OCI-LY3 (cell line): ENCODE measurements around the gene SLC19A1.

Source experiments
- H2AFZ ChIP-seq: fragments of 200-600, 300-600 bp; shearing (Covaris generic); 2 replicates; pipeline ENCODE4 v1.6.0; 2014; ENCODE audit warnings: antibody characterized with exemption, low read depth, low read length
- H3K27ac ChIP-seq: fragments of 200-600, 300-600 bp; sonication (generic); 2 replicates; pipeline ENCODE4 v1.5.1; 2014; ENCODE audit warnings: mild to moderate bottlenecking, low read length, moderate library complexity, mixed read lengths
- H3K27me3 ChIP-seq: fragments of 200-600, 300-600 bp; sonication (generic); 2 replicates; pipeline ENCODE4 v1.6.1; 2014; ENCODE audit warnings: low read depth, low read length, mixed read lengths
- H3K36me3 ChIP-seq: fragments of 200-600, 300-600 bp; sonication (generic); replicated peaks from 2 replicates; pipeline ENCODE3; 2014; ENCODE audit warnings: low read depth, low read length, mixed read lengths
- H3K4me1 ChIP-seq: fragments of 300-600, 200-600 bp; sonication (generic); 2 replicates; pipeline ENCODE4 v1.6.1; 2014; ENCODE audit warnings: low read length, mixed read lengths
- H3K4me2 ChIP-seq: fragments of 200-600, 300-600 bp; sonication (generic); 2 replicates; pipeline ENCODE4 v1.6.1; 2014; ENCODE audit warnings: low read length, mixed read lengths
- H3K4me3 ChIP-seq: fragments of 300-600, 200-600 bp; sonication (generic); 2 replicates; pipeline ENCODE4 v1.5.1; 2014; ENCODE audit warnings: antibody characterized with exemption, mild to moderate bottlenecking, low read length, moderate library complexity
- H3K79me2 ChIP-seq: fragments of 300-600, 200-600 bp; shearing (Covaris generic); 2 replicates; pipeline ENCODE4 v1.6.1; 2014; ENCODE audit warnings: mild to moderate bottlenecking, low read length, mixed read lengths
- H3K9ac ChIP-seq: fragments of 300-600, 200-600 bp; shearing (Covaris generic); 2 replicates; pipeline ENCODE4 v1.6.0; 2014; ENCODE audit warnings: mild to moderate bottlenecking, low read length, moderate library complexity
- H3K9me3 ChIP-seq: fragments of 200-600, 300-600 bp; shearing (Covaris generic); 2 replicates; pipeline ENCODE4 v1.6.1; 2014; ENCODE audit warnings: low read length, mixed read lengths; ENCODE audit not compliant: insufficient read depth
- H4K20me1 ChIP-seq: fragments of 200-600, 300-600 bp; sonication (generic); 2 replicates; pipeline ENCODE4 v1.6.1; 2016; ENCODE audit warnings: low read length, mixed read lengths; ENCODE audit not compliant: insufficient read depth
- CTCF ChIP-seq: fragments of 200-600, 300-600 bp; sonication (generic); IDR thresholded peaks from 2 replicates; pipeline ENCODE4 v1.5.1; 2014; ENCODE audit warnings: antibody characterized with exemption, low read length, low read depth
- EZH2phosphoT487 ChIP-seq: fragments of 200-600 bp; shearing (Covaris generic); IDR thresholded peaks from 2 replicates; pipeline ENCODE4 v1.6.1; 2018; ENCODE audit warnings: antibody characterized with exemption, mixed run types, low read depth

Gene SLC19A1

GRCh38 chr21:45578811-45579381 lies 36.7 kb upstream of the SLC19A1 start:
- Histone ChIP-seq H3K4me3 (no peak overlapping the region), H3K4me2 (no peak overlapping the region), H2AFZ (no peak overlapping the region), H3K27ac (no peak overlapping the region), H4K20me1 (no peaks in the 10 kb centered on the region), H3K9ac (no peak overlapping the region), H3K9me3 (0 out of 2 replicates have a peak, but pooled peaks cover 5% of the 10 kb centered on the region), H3K36me3 (no peaks in the 10 kb centered on the region), H3K79me2 (no peaks in the 10 kb centered on the region), H3K4me1 (peaks cover 8% of the 10 kb centered on the region), H3K27me3 (no peaks in the 10 kb centered on the region)
- TF ChIP-seq CTCF (no peak), EZH2phosphoT487 (no peak)

- TF ChIP-seq CTCF (no peak), EZH2phosphoT487 (no peak)
- no peak overlapping the region for H3K27ac ChIP-seq
- H3K9ac ChIP-seq, result no peak overlapping the region
- H3K4me2 ChIP-seq, result no peak overlapping the region
- no peaks in the 10 kb centered on the region for H3K79me2 ChIP-seq
- no peaks in the 10 kb centered on the region for H4K20me1 ChIP-seq
- peaks cover 8% of the 10 kb centered on the region for H3K4me1 ChIP-seq
- no peak overlapping the region for H2AFZ ChIP-seq
- no peaks in the 10 kb centered on the region for H3K36me3 ChIP-seq
- no peak overlapping the region for H3K4me3 ChIP-seq
- H3K9me3 ChIP-seq, result 0 out of 2 replicates have a peak, but pooled peaks cover 5% of the 10 kb centered on the region
- H3K27me3 ChIP-seq, result no peaks in the 10 kb centered on the region
Measured at GRCh38 chr21:45578176-45578801, 36.0 kb upstream of the SLC19A1 start.

- no peak overlapping the region for H2AFZ ChIP-seq
- H3K27me3 ChIP-seq, result no peaks in the 10 kb centered on the region
- H3K4me1 ChIP-seq, result peaks cover 8% of the 10 kb centered on the region
- no peak overlapping the region for H3K9ac ChIP-seq
- no peak for TF ChIP-seq EZH2phosphoT487
- TF ChIP-seq CTCF, result no peak
- 0 out of 2 replicates have a peak, but pooled peaks cover under 1% of the 10 kb centered on the region for H3K9me3 ChIP-seq
- H3K79me2 ChIP-seq, result no peaks in the 10 kb centered on the region
- H3K4me3 ChIP-seq, result no peak overlapping the region
- H3K36me3 ChIP-seq, result no peaks in the 10 kb centered on the region
- no peak overlapping the region for H3K27ac ChIP-seq
- no peak overlapping the region for H3K4me2 ChIP-seq
- no peaks in the 10 kb centered on the region for H4K20me1 ChIP-seq
Measured at GRCh38 chr21:45577801-45578175, 35.5 kb upstream of the SLC19A1 start.

GRCh38 chr21:45576838-45577737 lies 34.8 kb upstream of the SLC19A1 start:
- no peak for TF ChIP-seq CTCF
- TF ChIP-seq EZH2phosphoT487, result no peak
- H3K4me3 ChIP-seq, result no peak overlapping the region
- H4K20me1 ChIP-seq, result no peaks in the 10 kb centered on the region
- no peaks in the 10 kb centered on the region for H3K36me3 ChIP-seq
- no peak overlapping the region for H2AFZ ChIP-seq
- H3K9me3 ChIP-seq, result no peaks in the 10 kb centered on the region
- no peaks in the 10 kb centered on the region for H3K27me3 ChIP-seq
- no peak overlapping the region for H3K27ac ChIP-seq
- peaks cover 8% of the 10 kb centered on the region for H3K4me1 ChIP-seq
- H3K9ac ChIP-seq, result no peak overlapping the region
- H3K4me2 ChIP-seq, result no peak overlapping the region
- no peaks in the 10 kb centered on the region for H3K79me2 ChIP-seq
